Ecto neural progenitor cell (in vitro differentiated cells): ENCODE results near the gene INHA.

ENCODE experiments used
- DNase-seq: peaks from one replicate; pipeline ENCODE4 v3.0.0-alpha.2; 2018; ENCODE audit warnings: low spot score

Gene INHA

GRCh38 chr2:219540784-219541504, 31.2 kb upstream of the INHA start:
- no peak for DNase-seq

GRCh38 chr2:219541611-219542180, 30.4 kb upstream of the INHA start:
- peak; percentile 92 for DNase-seq

- DNase-seq, result no peak
Measured at GRCh38 chr2:219542931-219543595, 29.0 kb upstream of the INHA start.

- peak; percentile 100 for DNase-seq
Measured at GRCh38 chr2:219543596-219544358, 28.3 kb upstream of the INHA start, which contains the start of the genes CHPF and TMEM198. TSS of gene CHPF (minus strand) at chr2:219543809. CDS start at chr2:219543538, 271 bp downstream. TSS of gene TMEM198 (plus strand) at chr2:219544028. CDS start at chr2:219544728, 700 bp downstream.

GRCh38 chr2:219544567-219544966, 27.5 kb upstream of the INHA start:
- DNase-seq, result no peak

- DNase-seq, result no peak
Measured at GRCh38 chr2:219545295-219545942, 26.7 kb upstream of the INHA start.

- no peak for DNase-seq
Measured at GRCh38 chr2:219545943-219546352, 26.2 kb upstream of the INHA start.

GRCh38 chr2:219547621-219548020, 24.5 kb upstream of the INHA start:
- DNase-seq, result no peak

- no peak for DNase-seq
Measured at GRCh38 chr2:219548990-219549389, 23.1 kb upstream of the INHA start.

GRCh38 chr2:219549619-219550018, 22.5 kb upstream of the INHA start:
- DNase-seq, result no peak

- no peak for DNase-seq
Measured at GRCh38 chr2:219551441-219552381, 20.4 kb upstream of the INHA start.

GRCh38 chr2:219552382-219553167, 19.5 kb upstream of the INHA start:
- DNase-seq, result peak; percentile 95

GRCh38 chr2:219553168-219553417, 19.0 kb upstream of the INHA start:
- DNase-seq, result no peak

- DNase-seq, result no peak
Measured at GRCh38 chr2:219553463-219553963, 18.6 kb upstream of the INHA start.

- no peak for DNase-seq
Measured at GRCh38 chr2:219554350-219554749, 17.8 kb upstream of the INHA start.

GRCh38 chr2:219555956-219556355, 16.2 kb upstream of the INHA start:
- no peak for DNase-seq

GRCh38 chr2:219556413-219556812, 15.7 kb upstream of the INHA start:
- no peak for DNase-seq

GRCh38 chr2:219557320-219557719, 14.8 kb upstream of the INHA start:
- DNase-seq, result no peak

- DNase-seq, result no peak
Measured at GRCh38 chr2:219557791-219558785, 14.0 kb upstream of the INHA start.
